Upper lobe of left lung (tissue), 4 donors: Measurements from ENCODE around the gene SCN8A.

Experiments used
- CTCF ChIP-seq, 6 experiments: fragments of 450-650 bp in 4 of 6; fragments of 200-600 bp in 2 of 6; sonication (generic) in 2 of 6; IDR thresholded peaks; one replicate each; pipeline ENCODE4 v1.5.1; 2016 to 2019; ENCODE audit warnings: antibody characterized with exemption in 6 of 6
- POLR2A ChIP-seq, 4 donors: fragments of 450-650 bp; IDR thresholded peaks; one replicate each; pipeline ENCODE4 v1.5.1; 2016 to 2017; ENCODE audit warnings: antibody characterized with exemption in 4 of 4, mild to moderate bottlenecking in 2 of 4

- no peak for TF ChIP-seq CTCF (IDR thresholded peaks at IDR 0.05)
- no peak for TF ChIP-seq POLR2A (IDR thresholded peaks at IDR 0.05)
These were observed 30.3 kb downstream of the SCN8A start for GRCh38 chr12:51621156-51621922.
